Colon (tissue), 2 donors: ENCODE measurements around the gene EEF1G.

Experiments
- FAIRE-seq: peaks from 2 replicates; lab custom pipeline; 2012; peaks lifted over from hg19 to GRCh38; lab: Jason Lieb, UNC
- donor health status: control.
- donor health status: control.

The EEF1G gene

DNA sequence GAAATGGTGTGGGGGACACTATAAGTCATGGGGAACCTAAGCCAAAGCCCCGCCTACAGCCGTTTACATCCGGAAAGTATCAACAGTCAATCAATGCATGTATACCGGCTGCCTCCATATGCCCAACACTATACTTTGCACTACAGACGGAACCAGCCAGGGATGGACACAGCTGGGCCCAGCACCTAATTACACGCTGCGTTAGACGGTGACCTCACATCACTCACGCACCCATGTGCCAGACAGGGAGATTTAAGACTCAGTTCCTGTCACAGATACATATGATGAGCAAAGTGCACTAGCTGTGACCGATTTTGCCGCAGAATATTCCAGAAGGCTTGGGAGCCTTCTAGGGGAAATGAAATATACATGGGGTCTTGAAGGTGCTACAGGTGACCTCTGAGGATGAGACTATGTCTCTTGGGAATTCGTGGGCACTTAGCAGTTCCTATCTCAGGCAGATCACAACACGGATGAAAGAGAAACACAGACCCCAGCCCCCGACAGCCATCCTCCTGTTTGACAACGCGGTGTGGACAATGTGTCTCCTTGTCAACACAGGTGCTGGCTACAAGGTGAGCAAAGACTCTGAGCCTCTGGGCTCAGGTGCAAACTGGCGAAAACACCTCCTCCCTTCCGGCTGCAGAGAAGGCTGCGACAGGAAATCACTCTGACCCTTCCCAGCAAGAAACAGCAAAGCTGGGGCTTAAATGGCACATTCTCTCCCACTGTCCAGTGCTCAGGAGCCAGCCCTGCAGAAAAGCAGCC, 35.0 kb downstream of the EEF1G start:
- FAIRE-seq: no peak

DNA sequence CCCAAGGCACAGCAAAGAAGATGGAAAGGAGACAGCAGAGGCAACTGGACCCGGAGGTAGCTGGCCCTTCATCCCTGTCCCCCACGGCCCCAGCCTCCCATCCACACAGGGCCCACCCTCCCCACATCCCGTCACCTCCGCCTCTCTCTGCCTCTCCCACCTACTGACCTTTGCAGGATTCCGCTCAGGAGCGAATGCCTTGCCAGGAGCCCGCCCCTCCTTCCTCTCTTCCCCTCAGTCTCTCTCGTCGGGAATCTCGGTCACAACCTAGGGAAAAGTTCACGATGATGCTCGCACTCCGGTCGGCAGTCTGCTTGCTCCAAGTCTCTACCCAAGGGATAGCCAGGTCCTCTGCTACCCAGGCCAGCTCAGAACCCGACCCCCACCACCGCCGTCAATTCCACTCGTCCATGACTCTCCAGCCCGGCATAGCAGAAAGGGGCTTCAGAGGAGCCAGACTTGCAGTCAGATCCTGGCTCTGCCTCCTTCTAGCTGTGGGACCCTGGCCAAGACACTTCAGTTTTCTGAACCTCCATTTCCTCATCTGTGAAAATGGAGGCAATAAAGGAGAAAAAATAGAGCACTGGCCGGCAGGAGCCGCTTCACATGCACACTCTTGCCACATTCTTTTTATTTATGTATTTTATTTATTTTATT, 37.3 kb downstream of the EEF1G start:
- FAIRE-seq: no peak

DNA sequence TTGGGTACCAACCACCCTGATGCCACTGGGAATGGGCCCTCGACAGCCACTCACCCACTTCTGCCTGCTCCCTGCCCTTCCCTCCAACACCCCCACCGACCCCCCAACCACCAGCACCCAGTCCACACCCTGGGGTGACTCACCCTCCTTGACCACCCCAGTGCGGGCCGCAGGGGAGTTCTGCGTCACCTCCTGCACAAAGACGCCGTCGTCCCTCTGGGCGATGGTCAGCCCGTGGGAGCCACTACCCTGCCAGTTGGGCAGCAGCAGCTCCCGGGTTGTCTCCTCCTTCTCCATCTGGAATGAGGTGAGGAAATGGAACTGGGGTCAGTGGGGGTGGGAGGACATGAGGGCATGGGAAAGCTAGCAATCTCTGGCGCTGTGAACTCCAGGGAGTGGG, 37.9 kb downstream of the EEF1G start:
- no peak for FAIRE-seq

DNA sequence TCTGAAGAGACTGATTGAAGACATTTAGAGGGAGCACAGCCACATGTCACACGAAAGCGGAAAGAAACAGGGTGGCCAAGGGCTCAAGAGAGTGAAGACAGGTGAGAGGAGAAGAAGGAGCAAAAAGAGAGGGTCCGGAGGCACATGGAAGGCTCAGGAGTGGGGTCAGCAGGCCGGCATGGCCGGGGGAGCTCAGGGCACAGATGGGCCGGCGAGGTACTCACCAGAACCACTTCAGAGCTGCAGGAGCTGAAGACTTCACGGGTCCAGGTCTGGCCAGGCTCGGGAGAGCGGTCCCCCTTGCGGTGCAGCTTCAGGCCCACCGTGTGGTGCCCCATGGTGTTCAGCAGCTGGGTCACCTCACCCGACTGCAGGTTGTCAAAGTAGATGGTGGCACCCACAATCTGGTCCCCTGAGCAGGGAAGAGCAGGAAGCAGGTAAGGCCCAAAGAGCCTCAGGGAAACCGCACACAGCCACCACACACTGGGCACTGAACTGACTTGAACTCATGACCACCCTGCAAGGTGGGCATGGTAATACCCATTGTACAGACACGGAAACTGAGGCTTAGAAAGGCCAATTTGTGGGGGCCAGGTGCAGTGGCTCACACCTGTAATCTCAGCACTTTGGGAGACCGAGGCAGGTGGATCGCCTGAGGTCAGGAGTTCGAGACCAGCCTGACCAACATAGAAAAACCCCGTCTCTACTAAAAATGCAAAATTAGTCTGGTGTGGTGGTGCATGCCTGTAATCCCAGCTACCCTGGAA, 38.7 kb downstream of the EEF1G start:
- FAIRE-seq: no peak

DNA sequence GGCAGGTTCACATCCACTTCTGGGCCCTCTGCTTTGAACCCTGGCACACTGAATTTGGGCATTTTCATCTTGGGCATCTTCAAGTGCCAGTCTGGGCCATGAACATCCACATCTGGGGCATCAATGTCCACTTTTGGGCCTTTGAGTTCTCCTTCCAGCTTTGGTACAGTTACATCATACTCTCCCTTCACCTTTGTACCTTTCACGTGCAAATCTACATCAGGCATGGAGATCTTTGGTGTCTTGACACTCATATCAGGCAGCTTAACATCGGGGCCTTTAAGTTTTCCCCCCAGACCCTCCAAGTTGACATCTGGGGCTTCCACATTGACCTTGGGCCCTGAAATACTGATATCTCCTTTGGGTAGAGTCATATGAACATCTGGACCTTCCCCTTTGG, 41.6 kb downstream of the EEF1G start:
- no peak for FAIRE-seq

DNA sequence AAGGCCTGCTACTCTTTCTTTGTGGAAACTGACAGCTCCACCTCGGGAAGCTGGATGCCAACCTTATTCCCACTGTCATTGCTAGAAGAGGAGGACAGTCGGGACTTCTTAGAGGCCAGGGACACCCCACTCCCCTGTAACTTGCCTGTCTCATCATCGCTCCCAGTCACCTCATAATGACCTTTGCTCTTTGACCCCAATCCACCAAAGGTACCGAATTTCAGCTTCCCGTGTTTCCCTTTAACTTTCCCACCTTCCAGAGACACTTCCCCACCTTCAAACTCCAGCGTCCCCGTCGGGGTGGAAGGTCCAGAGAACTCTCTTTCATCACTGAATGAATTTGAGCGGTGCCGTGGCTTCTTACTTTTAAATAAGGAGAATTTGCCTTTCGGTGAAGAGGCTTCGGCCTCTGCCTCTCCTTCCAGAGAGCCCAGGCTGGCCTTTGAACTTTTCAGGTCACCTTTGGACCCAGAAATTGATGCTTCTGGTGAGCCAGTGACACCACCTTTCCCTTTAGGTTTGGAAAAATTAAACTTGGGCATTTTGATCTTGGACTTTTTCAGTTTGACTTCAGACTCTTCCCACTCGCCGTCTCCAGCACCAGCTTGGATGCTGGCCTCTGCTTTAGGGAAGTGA, 56.8 kb downstream of the EEF1G start:
- no peak for FAIRE-seq

DNA sequence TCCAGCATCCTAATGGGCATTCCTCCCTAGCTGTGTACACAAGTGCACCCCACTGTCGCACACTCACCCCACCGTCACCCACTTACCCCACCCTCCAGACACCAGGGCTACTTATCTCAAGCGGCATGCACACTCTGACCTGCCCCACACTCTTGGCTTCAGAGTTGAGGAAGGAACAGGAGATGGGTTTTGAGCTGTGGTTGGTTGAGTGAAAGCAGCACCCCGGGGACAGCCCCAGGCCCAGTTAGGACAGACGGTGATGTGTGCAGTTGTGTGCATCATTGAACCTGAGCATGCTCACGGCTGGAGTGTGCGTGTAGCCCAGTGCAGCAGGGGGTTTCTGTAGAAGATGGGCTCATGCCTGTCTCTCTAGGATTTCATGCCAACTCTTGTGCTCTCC, 59.5 kb downstream of the EEF1G start:
- no peak for FAIRE-seq

DNA sequence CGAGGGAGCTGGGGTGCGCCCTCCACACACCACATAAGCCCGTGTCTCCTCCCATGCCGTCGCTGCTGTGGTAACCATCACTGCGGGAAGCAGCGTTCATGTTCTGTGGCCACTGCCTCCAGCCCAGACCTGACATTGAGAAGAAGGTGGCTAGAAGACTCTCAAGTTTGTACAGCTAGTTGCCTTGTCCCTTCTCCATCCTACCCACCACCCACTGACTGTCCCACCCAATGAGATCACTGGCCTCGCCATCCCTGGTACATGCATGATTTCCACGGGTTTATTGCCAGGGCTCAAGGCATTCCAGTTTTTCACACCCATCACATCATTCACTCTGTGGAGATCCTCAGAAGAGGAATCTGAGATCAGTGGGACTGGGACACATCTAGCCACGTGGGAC, 60.1 kb downstream of the EEF1G start:
- no peak for FAIRE-seq

DNA sequence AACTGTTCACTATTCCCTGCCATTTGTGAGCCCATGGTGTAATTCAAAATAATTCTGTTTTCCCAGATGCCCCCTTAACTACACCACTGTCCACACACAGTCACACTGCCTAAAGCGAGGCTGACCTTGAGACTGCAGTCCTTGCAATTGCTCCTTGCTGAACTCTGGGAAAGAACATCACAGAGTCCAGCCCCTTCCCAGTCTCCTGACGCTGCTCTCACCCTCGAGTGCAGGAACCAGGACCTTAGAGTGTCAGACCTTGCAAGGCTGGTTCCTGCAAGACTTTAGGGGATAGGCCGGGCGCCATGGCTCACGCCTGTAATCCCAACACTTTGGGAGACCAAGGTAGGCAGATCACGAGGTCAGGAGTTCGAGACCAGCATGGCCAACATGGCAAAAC, 60.7 kb downstream of the EEF1G start:
- FAIRE-seq: no peak
